ENCODE data around the gene CTDSP2. TPM values are rescaled to one million over a fixed set of nuclear protein-coding genes. Genes with fewer than 3 reads are reported as not detected.

CTDSP2 gene
- total and polyA plus RNA-seq, 10 of the 15 experiments (the other 5 are each of a cell fraction or from before 2014, with no cell fraction given): 17.3 to 98.2 (median 54.1) TPM

DNA sequence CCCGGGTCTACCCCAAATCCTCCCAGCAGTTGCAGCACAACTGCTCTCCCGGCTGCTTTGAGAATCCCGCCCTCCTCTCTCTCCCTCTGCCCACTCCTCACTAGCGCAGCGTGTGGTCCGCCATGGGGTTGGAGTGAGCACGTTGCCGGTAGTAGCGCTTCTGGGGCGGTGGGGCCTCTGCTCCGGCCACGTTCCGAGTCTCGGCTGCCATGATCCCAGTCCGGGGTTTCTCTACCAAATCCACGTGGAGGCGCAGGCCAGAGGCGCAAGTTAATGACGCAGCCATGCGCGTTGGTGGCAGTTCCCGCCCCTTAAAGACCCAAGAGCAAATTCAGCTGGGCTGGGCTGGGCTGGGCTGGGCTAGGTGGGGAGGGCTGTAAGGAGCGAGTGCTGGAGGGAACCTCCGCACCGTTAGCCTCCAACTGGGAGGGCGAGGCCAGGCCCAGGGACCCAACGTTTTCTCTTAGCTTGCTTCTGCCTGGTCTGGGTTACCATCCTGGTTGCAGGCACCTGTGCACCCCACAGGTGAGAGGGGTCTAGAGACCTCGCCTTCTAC, 74.6 kb downstream of the CTDSP2 start, which contains the start of gene METTL1 (continued):
- TF ChIP-seq, protein P1, sequence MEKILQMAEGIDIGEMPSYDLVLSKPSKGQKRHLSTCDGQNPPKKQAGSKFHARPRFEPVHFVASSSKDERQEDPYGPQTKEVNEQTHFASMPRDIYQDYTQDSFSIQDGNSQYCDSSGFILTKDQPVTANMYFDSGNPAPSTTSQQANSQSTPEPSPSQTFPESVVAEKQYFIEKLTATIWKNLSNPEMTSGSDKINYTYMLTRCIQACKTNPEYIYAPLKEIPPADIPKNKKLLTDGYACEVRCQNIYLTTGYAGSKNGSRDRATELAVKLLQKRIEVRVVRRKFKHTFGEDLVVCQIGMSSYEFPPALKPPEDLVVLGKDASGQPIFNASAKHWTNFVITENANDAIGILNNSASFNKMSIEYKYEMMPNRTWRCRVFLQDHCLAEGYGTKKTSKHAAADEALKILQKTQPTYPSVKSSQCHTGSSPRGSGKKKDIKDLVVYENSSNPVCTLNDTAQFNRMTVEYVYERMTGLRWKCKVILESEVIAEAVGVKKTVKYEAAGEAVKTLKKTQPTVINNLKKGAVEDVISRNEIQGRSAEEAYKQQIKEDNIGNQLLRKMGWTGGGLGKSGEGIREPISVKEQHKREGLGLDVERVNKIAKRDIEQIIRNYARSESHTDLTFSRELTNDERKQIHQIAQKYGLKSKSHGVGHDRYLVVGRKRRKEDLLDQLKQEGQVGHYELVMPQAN (conservative IDR thresholded peaks at IDR 0.05): peak; percentile 99
- TF ChIP-seq CHD1 (IDR thresholded peaks at IDR 0.05; ENCODE audit: low read depth, low read length) (no peak), KAT2A (conservative IDR thresholded peaks at IDR 0.05; ENCODE audit: control insufficient read depth, low read depth, low read length) (no peak), BMI1 (IDR thresholded peaks at IDR 0.05; ENCODE audit: borderline replicate concordance) (no peak), NRF1 (conservative IDR thresholded peaks at IDR 0.05; ENCODE audit: low read depth, low read length) (0 out of 2 replicates have a peak, but pooled peaks have one; percentile 11), EP300 (IDR thresholded peaks at IDR 0.05; ENCODE audit: borderline replicate concordance in 1 of 2, control insufficient read depth in 1 of 2, low read depth in 2 of 2, low read length in 2 of 2) (no peak), MEF2B (IDR thresholded peaks at IDR 0.05; ENCODE audit: partially characterized antibody, poor library complexity, severe bottlenecking) (peak; percentile 26), CHD2 (IDR thresholded peaks at IDR 0.05; ENCODE audit: borderline replicate concordance, low read depth, low read length) (peak; percentile 74), ZNF207 (IDR thresholded peaks at IDR 0.05; ENCODE audit: borderline replicate concordance) (peak; percentile 66), FOXK2 (IDR thresholded peaks at IDR 0.05) (peak; percentile 67; the same call in 1 of the 2 replicates), BACH1 (IDR thresholded peaks at IDR 0.05; ENCODE audit: borderline replicate concordance) (peak; percentile 4; the same call in 1 of the 2 replicates), ASH2L (IDR thresholded peaks at IDR 0.05; ENCODE audit: borderline replicate concordance, low read depth) (no peak), TARDBP (IDR thresholded peaks at IDR 0.05; ENCODE audit: borderline replicate concordance) (0 out of 2 replicates have a peak, but pooled peaks have one; percentile 21), KDM1A (IDR thresholded peaks at IDR 0.05; ENCODE audit: borderline replicate concordance) (no peak), IKZF2 (IDR thresholded peaks at IDR 0.05) (peak; percentile 59 to 69; a peak in 3 of 4 replicates)
- TF ChIP-seq, protein P2, sequence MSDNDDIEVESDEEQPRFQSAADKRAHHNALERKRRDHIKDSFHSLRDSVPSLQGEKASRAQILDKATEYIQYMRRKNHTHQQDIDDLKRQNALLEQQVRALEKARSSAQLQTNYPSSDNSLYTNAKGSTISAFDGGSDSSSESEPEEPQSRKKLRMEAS (IDR thresholded peaks at IDR 0.05; ENCODE audit: low read depth, low read length): peak; percentile 100
- TF ChIP-seq, protein P3, sequence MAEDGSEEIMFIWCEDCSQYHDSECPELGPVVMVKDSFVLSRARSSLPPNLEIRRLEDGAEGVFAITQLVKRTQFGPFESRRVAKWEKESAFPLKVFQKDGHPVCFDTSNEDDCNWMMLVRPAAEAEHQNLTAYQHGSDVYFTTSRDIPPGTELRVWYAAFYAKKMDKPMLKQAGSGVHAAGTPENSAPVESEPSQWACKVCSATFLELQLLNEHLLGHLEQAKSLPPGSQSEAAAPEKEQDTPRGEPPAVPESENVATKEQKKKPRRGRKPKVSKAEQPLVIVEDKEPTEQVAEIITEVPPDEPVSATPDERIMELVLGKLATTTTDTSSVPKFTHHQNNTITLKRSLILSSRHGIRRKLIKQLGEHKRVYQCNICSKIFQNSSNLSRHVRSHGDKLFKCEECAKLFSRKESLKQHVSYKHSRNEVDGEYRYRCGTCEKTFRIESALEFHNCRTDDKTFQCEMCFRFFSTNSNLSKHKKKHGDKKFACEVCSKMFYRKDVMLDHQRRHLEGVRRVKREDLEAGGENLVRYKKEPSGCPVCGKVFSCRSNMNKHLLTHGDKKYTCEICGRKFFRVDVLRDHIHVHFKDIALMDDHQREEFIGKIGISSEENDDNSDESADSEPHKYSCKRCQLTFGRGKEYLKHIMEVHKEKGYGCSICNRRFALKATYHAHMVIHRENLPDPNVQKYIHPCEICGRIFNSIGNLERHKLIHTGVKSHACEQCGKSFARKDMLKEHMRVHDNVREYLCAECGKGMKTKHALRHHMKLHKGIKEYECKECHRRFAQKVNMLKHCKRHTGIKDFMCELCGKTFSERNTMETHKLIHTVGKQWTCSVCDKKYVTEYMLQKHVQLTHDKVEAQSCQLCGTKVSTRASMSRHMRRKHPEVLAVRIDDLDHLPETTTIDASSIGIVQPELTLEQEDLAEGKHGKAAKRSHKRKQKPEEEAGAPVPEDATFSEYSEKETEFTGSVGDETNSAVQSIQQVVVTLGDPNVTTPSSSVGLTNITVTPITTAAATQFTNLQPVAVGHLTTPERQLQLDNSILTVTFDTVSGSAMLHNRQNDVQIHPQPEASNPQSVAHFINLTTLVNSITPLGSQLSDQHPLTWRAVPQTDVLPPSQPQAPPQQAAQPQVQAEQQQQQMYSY (CRISPR knock-in tag; IDR thresholded peaks at IDR 0.05): no peak
- TF ChIP-seq, protein P4, sequence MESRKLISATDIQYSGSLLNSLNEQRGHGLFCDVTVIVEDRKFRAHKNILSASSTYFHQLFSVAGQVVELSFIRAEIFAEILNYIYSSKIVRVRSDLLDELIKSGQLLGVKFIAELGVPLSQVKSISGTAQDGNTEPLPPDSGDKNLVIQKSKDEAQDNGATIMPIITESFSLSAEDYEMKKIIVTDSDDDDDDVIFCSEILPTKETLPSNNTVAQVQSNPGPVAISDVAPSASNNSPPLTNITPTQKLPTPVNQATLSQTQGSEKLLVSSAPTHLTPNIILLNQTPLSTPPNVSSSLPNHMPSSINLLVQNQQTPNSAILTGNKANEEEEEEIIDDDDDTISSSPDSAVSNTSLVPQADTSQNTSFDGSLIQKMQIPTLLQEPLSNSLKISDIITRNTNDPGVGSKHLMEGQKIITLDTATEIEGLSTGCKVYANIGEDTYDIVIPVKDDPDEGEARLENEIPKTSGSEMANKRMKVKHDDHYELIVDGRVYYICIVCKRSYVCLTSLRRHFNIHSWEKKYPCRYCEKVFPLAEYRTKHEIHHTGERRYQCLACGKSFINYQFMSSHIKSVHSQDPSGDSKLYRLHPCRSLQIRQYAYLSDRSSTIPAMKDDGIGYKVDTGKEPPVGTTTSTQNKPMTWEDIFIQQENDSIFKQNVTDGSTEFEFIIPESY (IDR thresholded peaks at IDR 0.05): no peak
- TF ChIP-seq, protein P5, sequence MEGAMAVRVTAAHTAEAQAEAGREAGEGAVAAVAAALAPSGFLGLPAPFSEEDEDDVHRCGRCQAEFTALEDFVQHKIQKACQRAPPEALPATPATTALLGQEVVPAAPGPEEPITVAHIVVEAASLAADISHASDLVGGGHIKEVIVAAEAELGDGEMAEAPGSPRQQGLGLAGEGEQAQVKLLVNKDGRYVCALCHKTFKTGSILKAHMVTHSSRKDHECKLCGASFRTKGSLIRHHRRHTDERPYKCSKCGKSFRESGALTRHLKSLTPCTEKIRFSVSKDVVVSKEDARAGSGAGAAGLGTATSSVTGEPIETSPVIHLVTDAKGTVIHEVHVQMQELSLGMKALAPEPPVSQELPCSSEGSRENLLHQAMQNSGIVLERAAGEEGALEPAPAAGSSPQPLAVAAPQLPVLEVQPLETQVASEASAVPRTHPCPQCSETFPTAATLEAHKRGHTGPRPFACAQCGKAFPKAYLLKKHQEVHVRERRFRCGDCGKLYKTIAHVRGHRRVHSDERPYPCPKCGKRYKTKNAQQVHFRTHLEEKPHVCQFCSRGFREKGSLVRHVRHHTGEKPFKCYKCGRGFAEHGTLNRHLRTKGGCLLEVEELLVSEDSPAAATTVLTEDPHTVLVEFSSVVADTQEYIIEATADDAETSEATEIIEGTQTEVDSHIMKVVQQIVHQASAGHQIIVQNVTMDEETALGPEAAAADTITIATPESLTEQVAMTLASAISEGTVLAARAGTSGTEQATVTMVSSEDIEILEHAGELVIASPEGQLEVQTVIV (IDR thresholded peaks at IDR 0.05; ENCODE audit: borderline replicate concordance, partially characterized antibody): peak; percentile 10
